Thyroid gland (tissue), 4 donors: ENCODE measurements around the gene CDC25B.

Experiments
- CTCF ChIP-seq, 6 experiments: fragments of 200-600 bp in 3 of 6; fragments of 450-650 bp in 3 of 6; sonication (generic) in 3 of 6; IDR thresholded peaks; one replicate each; pipeline ENCODE4 v1.5.1; 2016 to 2019; ENCODE audit warnings: antibody characterized with exemption in 6 of 6, mild to moderate bottlenecking in 2 of 6, inconsistent platforms in 1 of 6, moderate library complexity in 1 of 6
- POLR2A ChIP-seq, 2 donors: fragments of 450-650 bp; IDR thresholded peaks; one replicate each; pipeline ENCODE4 v1.6.1; 2017; ENCODE audit warnings: antibody characterized with exemption in 2 of 2, mild to moderate bottlenecking in 2 of 2, moderate library complexity in 1 of 2

DNA sequence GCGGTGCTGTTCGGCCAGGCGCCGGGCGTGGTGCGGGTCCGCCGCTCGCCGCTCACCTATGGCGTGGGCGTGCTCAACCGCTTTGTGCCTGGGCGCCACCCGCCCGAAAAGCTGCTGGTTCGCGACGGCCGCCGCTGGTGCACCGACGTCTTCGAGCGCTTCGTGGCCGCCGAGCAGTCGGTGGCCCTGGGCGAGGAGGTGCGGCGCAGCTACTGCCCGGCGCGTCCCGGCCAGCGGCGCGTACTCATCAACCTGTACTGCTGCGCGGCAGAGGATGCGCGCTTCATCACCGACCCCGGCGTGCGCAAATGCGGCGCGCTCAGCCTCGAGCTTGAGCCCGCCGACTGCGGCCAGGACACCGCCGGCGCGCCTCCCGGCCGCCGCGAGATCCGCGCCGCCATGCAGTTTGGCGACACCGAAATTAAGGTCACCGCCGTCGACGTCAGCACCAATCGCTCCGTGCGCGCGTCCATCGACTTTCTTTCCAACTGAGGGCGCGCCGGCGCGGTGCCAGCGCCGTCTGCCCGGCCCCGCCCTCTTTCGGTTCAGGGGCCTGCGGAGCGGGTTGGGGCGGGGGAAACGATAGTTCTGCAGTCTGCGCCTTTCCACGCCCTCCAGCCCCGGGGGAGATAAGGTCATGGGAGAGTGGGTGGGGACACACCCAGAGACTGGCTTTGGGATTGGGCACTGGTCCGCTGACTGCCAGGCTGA, 44.3 kb upstream of the CDC25B start:
- no peak for TF ChIP-seq CTCF (IDR thresholded peaks at IDR 0.05)
- no peak for TF ChIP-seq POLR2A (IDR thresholded peaks at IDR 0.05)
